SK-N-SH treated with all-trans-retinoic acid at 6 μM for 48 hours (cell line): ENCODE results near the gene FAM114A2.

ENCODE experiments used
- ATAC-seq: fragments of 200-7000 bp; cut with Tn5 transposase; 3 replicates; pipeline ENCODE4 v1.9.1; 2020; ENCODE audit warnings: mild to moderate bottlenecking, moderate library complexity
- ARNTL ChIP-seq: fragments of 450-650 bp; formaldehyde crosslinking; IDR thresholded peaks from 2 replicates; pipeline ENCODE4 v1.5.0; 2020; ENCODE audit warnings: low read depth, mild to moderate bottlenecking, moderate library complexity, borderline replicate concordance
- BACH2 ChIP-seq: fragments of 250-450 bp; sonication (Bioruptor Pico); IDR thresholded peaks from 2 replicates; pipeline ENCODE4 v1.9.0; 2021; ENCODE audit warnings: mild to moderate bottlenecking, borderline replicate concordance
- CSDC2 ChIP-seq: fragments of 250-450 bp; sonication (Bioruptor Pico); IDR thresholded peaks from 2 replicates; pipeline ENCODE4 v1.5.0; 2020; ENCODE audit warnings: mild to moderate bottlenecking, moderate library complexity
- ESRRG ChIP-seq: fragments of 250-450 bp; sonication (Bioruptor Pico); IDR thresholded peaks from 2 replicates; pipeline ENCODE4 v1.6.1; 2021; ENCODE audit warnings: mild to moderate bottlenecking
- GLIS3 ChIP-seq: fragments of 250-450 bp; sonication (Bioruptor Pico); IDR thresholded peaks from 2 replicates; pipeline ENCODE4 v1.5.0; 2020; ENCODE audit warnings: mild to moderate bottlenecking, moderate library complexity
- ISL1 ChIP-seq: fragments of 250-450 bp; sonication (Bioruptor Pico); IDR thresholded peaks from 2 replicates; pipeline ENCODE4 v2.1.2; 2022; ENCODE audit warnings: mild to moderate bottlenecking, moderate library complexity
- OSR1 ChIP-seq: fragments of 250-450 bp; sonication (Bioruptor Pico); IDR thresholded peaks from 2 replicates; pipeline ENCODE4 v1.8.0; 2022; ENCODE audit warnings: moderate library complexity, mild to moderate bottlenecking, inconsistent platforms
- PPARA ChIP-seq: fragments of 250-450 bp; sonication (Bioruptor Pico); IDR thresholded peaks from 2 replicates; pipeline ENCODE4 v1.5.0; 2020; ENCODE audit warnings: mild to moderate bottlenecking, borderline replicate concordance
- RARB ChIP-seq: fragments of 250-450 bp; sonication (Bioruptor Pico); IDR thresholded peaks from 2 replicates; pipeline ENCODE4 v1.8.0; 2021; ENCODE audit warnings: mild to moderate bottlenecking, moderate library complexity
- SNAI2 ChIP-seq: fragments of 250-450 bp; sonication (Bioruptor Pico); IDR thresholded peaks from 2 replicates; pipeline ENCODE4 v1.5.0; 2020; ENCODE audit warnings: mild to moderate bottlenecking, moderate library complexity
- TCF4 ChIP-seq: fragments of 250-450 bp; sonication (Bioruptor Pico); IDR thresholded peaks from 2 replicates; pipeline ENCODE4 v1.8.0; 2021; ENCODE audit warnings: mild to moderate bottlenecking, moderate library complexity, borderline replicate concordance
- TOX ChIP-seq: fragments of 250-450 bp; sonication (Bioruptor Pico); IDR thresholded peaks from 2 replicates; pipeline ENCODE4 v1.8.0; 2021; ENCODE audit warnings: mild to moderate bottlenecking, moderate library complexity, borderline replicate concordance
- ZC3H10 ChIP-seq: fragments of 250-450 bp; sonication (Bioruptor Pico); IDR thresholded peaks from 2 replicates; pipeline ENCODE4 v1.5.1; 2021; ENCODE audit warnings: mild to moderate bottlenecking, moderate library complexity
- ZFP3 ChIP-seq: fragments of 250-450 bp; sonication (Bioruptor Pico); IDR thresholded peaks from 2 replicates; pipeline ENCODE4 v1.5.0; 2020; ENCODE audit warnings: mild to moderate bottlenecking, moderate library complexity
- ZFP30 ChIP-seq: fragments of 450-650 bp; formaldehyde crosslinking; IDR thresholded peaks from 2 replicates; pipeline ENCODE4 v1.5.0; 2022; ENCODE audit warnings: mild to moderate bottlenecking, moderate library complexity
- ZNF565 ChIP-seq: fragments of 450-650 bp; formaldehyde crosslinking; conservative IDR thresholded peaks from 2 replicates; pipeline ENCODE4 v1.5.0; 2020; ENCODE audit warnings: low read depth, mild to moderate bottlenecking, moderate library complexity
- ZNF70 ChIP-seq: fragments of 450-650 bp; formaldehyde crosslinking; IDR thresholded peaks from 2 replicates; pipeline ENCODE4 v1.5.0; 2020; ENCODE audit warnings: mild to moderate bottlenecking, moderate library complexity
- TF ChIP-seq, protein P1 (sequence below): fragments of 250-450 bp; sonication (Bioruptor Pico); IDR thresholded peaks from 2 replicates; pipeline ENCODE4 v1.5.1; 2021; ENCODE audit warnings: mild to moderate bottlenecking, moderate library complexity
- TF ChIP-seq, protein P2 (sequence below): fragments of 250-450 bp; sonication (Bioruptor Pico); IDR thresholded peaks from 2 replicates; pipeline ENCODE4 v1.8.0; 2020; ENCODE audit warnings: mild to moderate bottlenecking, moderate library complexity, borderline replicate concordance
- TF ChIP-seq, protein P3 (sequence below): fragments of 250-450 bp; sonication (Bioruptor Pico); IDR thresholded peaks from 2 replicates; pipeline ENCODE4 v1.5.1; 2020; ENCODE audit warnings: low read depth, mild to moderate bottlenecking, moderate library complexity
- TF ChIP-seq, protein P4 (sequence below): fragments of 250-450 bp; sonication (Bioruptor Pico); IDR thresholded peaks from 2 replicates; pipeline ENCODE4 v1.5.0; 2020; ENCODE audit warnings: mild to moderate bottlenecking, moderate library complexity

Gene FAM114A2

DNA sequence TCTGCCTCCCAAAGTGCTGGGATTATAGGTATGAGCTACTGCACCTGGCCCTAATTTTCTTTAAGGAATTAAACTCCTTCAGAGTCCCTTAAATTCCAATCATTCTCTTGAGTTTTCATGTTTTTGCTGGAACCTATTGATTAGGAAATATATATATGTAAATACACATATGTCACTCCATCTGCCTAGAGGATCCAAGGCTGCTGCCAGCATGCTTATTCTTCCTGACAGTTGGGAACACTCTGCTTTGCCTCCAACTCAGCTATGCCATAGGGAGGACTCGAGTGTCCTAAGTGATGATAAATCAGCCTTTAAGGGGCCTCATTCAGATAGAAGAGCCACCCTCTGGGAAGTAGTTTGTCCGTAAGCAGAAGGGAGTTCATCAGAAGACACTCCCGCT lies 21.9 kb upstream of the FAM114A2 start:
- ATAC-seq: no peak
- TF ChIP-seq PPARA (CRISPR knock-in tag): no peak
- no peak for TF ChIP-seq ARNTL (CRISPR knock-in tag)
- TF ChIP-seq, protein P1, sequence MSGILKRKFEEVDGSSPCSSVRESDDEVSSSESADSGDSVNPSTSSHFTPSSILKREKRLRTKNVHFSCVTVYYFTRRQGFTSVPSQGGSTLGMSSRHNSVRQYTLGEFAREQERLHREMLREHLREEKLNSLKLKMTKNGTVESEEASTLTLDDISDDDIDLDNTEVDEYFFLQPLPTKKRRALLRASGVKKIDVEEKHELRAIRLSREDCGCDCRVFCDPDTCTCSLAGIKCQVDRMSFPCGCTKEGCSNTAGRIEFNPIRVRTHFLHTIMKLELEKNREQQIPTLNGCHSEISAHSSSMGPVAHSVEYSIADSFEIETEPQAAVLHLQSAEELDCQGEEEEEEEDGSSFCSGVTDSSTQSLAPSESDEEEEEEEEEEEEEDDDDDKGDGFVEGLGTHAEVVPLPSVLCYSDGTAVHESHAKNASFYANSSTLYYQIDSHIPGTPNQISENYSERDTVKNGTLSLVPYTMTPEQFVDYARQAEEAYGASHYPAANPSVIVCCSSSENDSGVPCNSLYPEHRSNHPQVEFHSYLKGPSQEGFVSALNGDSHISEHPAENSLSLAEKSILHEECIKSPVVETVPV (CRISPR knock-in tag): no peak
- no peak for TF ChIP-seq ZFP3 (CRISPR knock-in tag)
- no peak for TF ChIP-seq ISL1 (CRISPR knock-in tag)
- TF ChIP-seq GLIS3 (CRISPR knock-in tag): no peak
- TF ChIP-seq ZC3H10 (CRISPR knock-in tag): no peak
- no peak for TF ChIP-seq ZFP30 (CRISPR knock-in tag)
- TF ChIP-seq, protein P2, sequence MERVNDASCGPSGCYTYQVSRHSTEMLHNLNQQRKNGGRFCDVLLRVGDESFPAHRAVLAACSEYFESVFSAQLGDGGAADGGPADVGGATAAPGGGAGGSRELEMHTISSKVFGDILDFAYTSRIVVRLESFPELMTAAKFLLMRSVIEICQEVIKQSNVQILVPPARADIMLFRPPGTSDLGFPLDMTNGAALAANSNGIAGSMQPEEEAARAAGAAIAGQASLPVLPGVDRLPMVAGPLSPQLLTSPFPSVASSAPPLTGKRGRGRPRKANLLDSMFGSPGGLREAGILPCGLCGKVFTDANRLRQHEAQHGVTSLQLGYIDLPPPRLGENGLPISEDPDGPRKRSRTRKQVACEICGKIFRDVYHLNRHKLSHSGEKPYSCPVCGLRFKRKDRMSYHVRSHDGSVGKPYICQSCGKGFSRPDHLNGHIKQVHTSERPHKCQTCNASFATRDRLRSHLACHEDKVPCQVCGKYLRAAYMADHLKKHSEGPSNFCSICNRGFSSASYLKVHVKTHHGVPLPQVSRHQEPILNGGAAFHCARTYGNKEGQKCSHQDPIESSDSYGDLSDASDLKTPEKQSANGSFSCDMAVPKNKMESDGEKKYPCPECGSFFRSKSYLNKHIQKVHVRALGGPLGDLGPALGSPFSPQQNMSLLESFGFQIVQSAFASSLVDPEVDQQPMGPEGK: no peak
- no peak for TF ChIP-seq BACH2 (CRISPR knock-in tag)
- no peak for TF ChIP-seq TOX (CRISPR knock-in tag)
- TF ChIP-seq TCF4: no peak
- no peak for TF ChIP-seq SNAI2
- TF ChIP-seq, protein P3, sequence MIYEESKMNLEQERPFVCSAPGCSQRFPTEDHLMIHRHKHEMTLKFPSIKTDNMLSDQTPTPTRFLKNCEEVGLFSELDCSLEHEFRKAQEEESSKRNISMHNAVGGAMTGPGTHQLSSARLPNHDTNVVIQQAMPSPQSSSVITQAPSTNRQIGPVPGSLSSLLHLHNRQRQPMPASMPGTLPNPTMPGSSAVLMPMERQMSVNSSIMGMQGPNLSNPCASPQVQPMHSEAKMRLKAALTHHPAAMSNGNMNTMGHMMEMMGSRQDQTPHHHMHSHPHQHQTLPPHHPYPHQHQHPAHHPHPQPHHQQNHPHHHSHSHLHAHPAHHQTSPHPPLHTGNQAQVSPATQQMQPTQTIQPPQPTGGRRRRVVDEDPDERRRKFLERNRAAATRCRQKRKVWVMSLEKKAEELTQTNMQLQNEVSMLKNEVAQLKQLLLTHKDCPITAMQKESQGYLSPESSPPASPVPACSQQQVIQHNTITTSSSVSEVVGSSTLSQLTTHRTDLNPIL: no peak
- no peak for TF ChIP-seq ZNF70
- no peak for TF ChIP-seq RARB (CRISPR knock-in tag)
- TF ChIP-seq CSDC2: no peak
- no peak for TF ChIP-seq OSR1 (CRISPR knock-in tag)

DNA sequence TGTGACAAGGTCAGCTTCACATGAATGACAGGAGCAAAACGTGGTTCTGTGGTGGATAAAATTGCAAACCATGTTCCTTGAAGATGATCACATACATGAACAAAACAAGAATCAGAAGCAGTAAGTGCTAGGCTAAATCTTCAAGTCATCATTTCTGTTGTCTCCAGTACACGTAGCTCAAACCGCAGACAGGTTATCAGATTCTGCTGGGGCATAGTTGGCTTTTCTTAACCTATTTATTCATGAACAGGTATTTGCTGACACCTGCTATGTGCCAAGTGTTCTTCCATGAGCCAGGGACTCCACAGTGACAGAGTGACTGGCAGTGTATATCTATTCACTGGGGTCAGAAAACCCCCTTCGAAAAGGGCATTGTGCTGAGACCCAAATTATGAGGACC lies 20.9 kb upstream of the FAM114A2 start:
- no peak for ATAC-seq
- TF ChIP-seq, protein P2: no peak
- no peak for TF ChIP-seq SNAI2
- TF ChIP-seq, protein P4, sequence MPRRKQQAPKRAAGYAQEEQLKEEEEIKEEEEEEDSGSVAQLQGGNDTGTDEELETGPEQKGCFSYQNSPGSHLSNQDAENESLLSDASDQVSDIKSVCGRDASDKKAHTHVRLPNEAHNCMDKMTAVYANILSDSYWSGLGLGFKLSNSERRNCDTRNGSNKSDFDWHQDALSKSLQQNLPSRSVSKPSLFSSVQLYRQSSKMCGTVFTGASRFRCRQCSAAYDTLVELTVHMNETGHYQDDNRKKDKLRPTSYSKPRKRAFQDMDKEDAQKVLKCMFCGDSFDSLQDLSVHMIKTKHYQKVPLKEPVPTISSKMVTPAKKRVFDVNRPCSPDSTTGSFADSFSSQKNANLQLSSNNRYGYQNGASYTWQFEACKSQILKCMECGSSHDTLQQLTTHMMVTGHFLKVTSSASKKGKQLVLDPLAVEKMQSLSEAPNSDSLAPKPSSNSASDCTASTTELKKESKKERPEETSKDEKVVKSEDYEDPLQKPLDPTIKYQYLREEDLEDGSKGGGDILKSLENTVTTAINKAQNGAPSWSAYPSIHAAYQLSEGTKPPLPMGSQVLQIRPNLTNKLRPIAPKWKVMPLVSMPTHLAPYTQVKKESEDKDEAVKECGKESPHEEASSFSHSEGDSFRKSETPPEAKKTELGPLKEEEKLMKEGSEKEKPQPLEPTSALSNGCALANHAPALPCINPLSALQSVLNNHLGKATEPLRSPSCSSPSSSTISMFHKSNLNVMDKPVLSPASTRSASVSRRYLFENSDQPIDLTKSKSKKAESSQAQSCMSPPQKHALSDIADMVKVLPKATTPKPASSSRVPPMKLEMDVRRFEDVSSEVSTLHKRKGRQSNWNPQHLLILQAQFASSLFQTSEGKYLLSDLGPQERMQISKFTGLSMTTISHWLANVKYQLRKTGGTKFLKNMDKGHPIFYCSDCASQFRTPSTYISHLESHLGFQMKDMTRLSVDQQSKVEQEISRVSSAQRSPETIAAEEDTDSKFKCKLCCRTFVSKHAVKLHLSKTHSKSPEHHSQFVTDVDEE (CRISPR knock-in tag): no peak
- no peak for TF ChIP-seq ZNF565
- TF ChIP-seq PPARA (CRISPR knock-in tag): no peak
- TF ChIP-seq ZFP3 (CRISPR knock-in tag): no peak
- TF ChIP-seq TCF4: no peak
- no peak for TF ChIP-seq ZNF70

DNA sequence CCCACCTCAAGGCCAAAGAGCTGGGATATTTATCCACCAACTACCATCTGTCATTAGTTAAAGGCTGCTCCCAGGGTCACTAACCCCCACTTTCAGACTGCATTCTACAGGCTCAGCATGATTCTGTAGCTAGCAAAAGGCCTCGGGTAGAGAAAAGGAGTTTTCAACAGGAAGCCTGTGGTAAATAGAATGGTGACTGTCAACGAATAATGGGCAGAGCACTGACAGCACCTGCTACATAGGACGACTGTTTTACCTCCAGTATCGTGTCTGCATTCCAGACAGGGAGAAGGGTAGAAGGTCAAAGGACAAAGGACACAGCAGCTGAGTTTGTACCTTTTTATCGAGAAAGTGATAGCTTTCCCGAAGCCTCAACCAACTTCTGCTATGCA lies 20.3 kb upstream of the FAM114A2 start:
- ATAC-seq: no peak
- TF ChIP-seq OSR1 (CRISPR knock-in tag): no peak
- TF ChIP-seq RARB (CRISPR knock-in tag): no peak
- no peak for TF ChIP-seq BACH2 (CRISPR knock-in tag)
- no peak for TF ChIP-seq ESRRG (CRISPR knock-in tag)
- no peak for TF ChIP-seq ZC3H10 (CRISPR knock-in tag)
- TF ChIP-seq GLIS3 (CRISPR knock-in tag): no peak
- no peak for TF ChIP-seq SNAI2
- no peak for TF ChIP-seq PPARA (CRISPR knock-in tag)
- no peak for TF ChIP-seq TCF4
- no peak for TF ChIP-seq ZNF565
- TF ChIP-seq ZFP3 (CRISPR knock-in tag): no peak
- TF ChIP-seq, protein P3: no peak
- TF ChIP-seq, protein P2: no peak
- TF ChIP-seq, protein P4 (CRISPR knock-in tag): no peak
- TF ChIP-seq ZNF70: no peak
- no peak for TF ChIP-seq CSDC2
- no peak for TF ChIP-seq ISL1 (CRISPR knock-in tag)
- TF ChIP-seq ZFP30 (CRISPR knock-in tag): no peak
